GM23248 (cell line): ENCODE measurements around the gene MYO16. TPM values are rescaled to one million over a fixed set of nuclear protein-coding genes. Genes with fewer than 3 reads are reported as not detected.

Experiments used
- DNase-seq: peaks from one replicate; pipeline ENCODE4 v3.0.0-alpha.2; 2015
- H2AFZ ChIP-seq: fragments of 200-600 bp; sonication (generic); 2 replicates; pipeline ENCODE4 v1.6.1; 2016; ENCODE audit warnings: antibody characterized with exemption
- H3F3A ChIP-seq: fragments of 200-600 bp; sonication (generic); 2 replicates; pipeline ENCODE4 v1.6.1; 2016; ENCODE audit warnings: mild to moderate bottlenecking, antibody characterized with exemption, mixed run types; ENCODE audit not compliant: insufficient read depth
- H3K27ac ChIP-seq: fragments of 200-600 bp; sonication (generic); 2 replicates; pipeline ENCODE4 v1.5.1; 2016; ENCODE audit warnings: mild to moderate bottlenecking
- H3K27me3 ChIP-seq: fragments of 200-600 bp; sonication (generic); replicated peaks from 2 replicates; pipeline ENCODE4 v1.6.1; 2016; ENCODE audit warnings: mild to moderate bottlenecking; ENCODE audit not compliant: insufficient read depth
- H3K36me3 ChIP-seq: fragments of 200-600 bp; sonication (generic); 2 replicates; pipeline ENCODE4 v1.6.1; 2016; ENCODE audit warnings: low read depth, mild to moderate bottlenecking
- H3K4me1 ChIP-seq: fragments of 200-600 bp; sonication (generic); 2 replicates; pipeline ENCODE4 v1.6.1; 2016; ENCODE audit warnings: mild to moderate bottlenecking; ENCODE audit not compliant: insufficient read depth
- H3K4me2 ChIP-seq: fragments of 200-600 bp; sonication (generic); one replicate; pipeline ENCODE4 v1.6.1; 2016; ENCODE audit warnings: mild to moderate bottlenecking; ENCODE audit not compliant: unreplicated experiment
- H3K4me3 ChIP-seq: fragments of 200-600 bp; sonication (generic); 2 replicates; pipeline ENCODE4 v1.5.1; 2016; ENCODE audit warnings: mild to moderate bottlenecking
- H3K79me2 ChIP-seq: fragments of 200-600 bp; sonication (generic); 2 replicates; pipeline ENCODE4 v1.6.1; 2016; ENCODE audit warnings: mild to moderate bottlenecking; ENCODE audit not compliant: insufficient read depth
- H3K9ac ChIP-seq: fragments of 200-600 bp; sonication (generic); 2 replicates; pipeline ENCODE4 v1.6.1; 2016; ENCODE audit warnings: mild to moderate bottlenecking
- H3K9me2 ChIP-seq: fragments of 200-600 bp; sonication (generic); 2 replicates; pipeline ENCODE4 v1.6.1; 2016; ENCODE audit warnings: mixed run types, mild to moderate bottlenecking, moderate library complexity; ENCODE audit not compliant: insufficient read depth
- H3K9me3 ChIP-seq: fragments of 200-600 bp; sonication (generic); one replicate; pipeline ENCODE4 v1.6.1; 2017; ENCODE audit warnings: low read depth
- H4K20me1 ChIP-seq: fragments of 200-600 bp; sonication (generic); 2 replicates; pipeline ENCODE4 v1.6.0; 2016; ENCODE audit not compliant: insufficient read depth
- EZH2 ChIP-seq: fragments of 200-600 bp; sonication (generic); IDR thresholded peaks from 2 replicates; pipeline ENCODE4 v1.6.1; 2018; ENCODE audit warnings: antibody characterized with exemption, mild to moderate bottlenecking; ENCODE audit not compliant: insufficient read depth, poor library complexity, severe bottlenecking
- EZH2phosphoT487 ChIP-seq: fragments of 200-600 bp; sonication (generic); IDR thresholded peaks from 2 replicates; pipeline ENCODE4 v1.6.1; 2018; ENCODE audit warnings: antibody characterized with exemption, moderate library complexity, mild to moderate bottlenecking, low read depth; ENCODE audit not compliant: insufficient read depth
- WGBS, 2 experiments: methylation state at CpG; one replicate each; pipeline ENCODE4 v1.1.6; 2015 to 2017; ENCODE audit warnings: low lambda C conversion rate in 2 of 2, low coverage in 1 of 2; ENCODE audit errors: missing lambda C conversion rate in 2 of 2; 5-methylcytosine and 5-hydroxymethylcytosine counted together
- in situ Hi-C: fragments of 300-500 bp; cut with MboI; formaldehyde crosslinking; loops from 2 replicates; pipeline ENCODE4 v1.15.0; 2020
- polyA plus RNA-seq: library from polyadenylated mRNA; unstranded; fragments of >200 nt; fragmentation: Nextera tagmentation; extraction: Ambion mirVana; gene quantifications from 2 replicates; pipeline ENCODE4 v1.2.1, GENCODE V29; 2016
- total RNA-seq: library from RNA; depleted of rRNA; stranded (reverse); fragments of >200 nt; shearing (Covaris generic); gene quantifications from 2 replicates; pipeline ENCODE4 v1.2.3, GENCODE V29; 2014

The MYO16 gene
- total and polyA plus RNA-seq, 2 experiments from 2014 or later: not detected

DNA sequence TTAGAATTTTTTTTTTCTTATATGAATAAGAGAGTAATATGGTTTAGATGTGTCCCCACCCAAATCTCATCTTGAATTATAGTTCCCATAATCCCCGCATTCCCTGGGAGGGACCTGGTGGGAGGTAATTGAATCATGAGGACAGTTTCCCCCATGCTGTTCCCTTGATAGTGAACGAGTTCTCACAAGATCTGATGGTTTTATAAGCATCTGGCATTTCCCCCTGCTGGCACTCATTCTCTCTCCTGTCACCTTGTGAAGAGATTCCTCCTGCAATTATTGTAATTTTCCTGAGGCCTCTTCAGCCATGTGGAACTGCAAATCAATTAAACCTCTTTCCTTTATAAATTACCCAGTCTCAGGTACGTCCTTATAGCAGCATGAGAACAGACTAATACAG lies 205.7 kb downstream of the MYO16 start:
- H3K79me2 ChIP-seq: no peaks in the 10 kb centered on the region
- no peaks in the 10 kb centered on the region for H3F3A ChIP-seq
- DNase-seq: no peak
- no peaks in the 10 kb centered on the region for H3K27me3 ChIP-seq
- no peak overlapping the region for H3K4me2 ChIP-seq
- H2AFZ ChIP-seq: no peak overlapping the region
- no peaks in the 10 kb centered on the region for H3K9me2 ChIP-seq
- TF ChIP-seq EZH2 (no peak), EZH2phosphoT487 (no peak)
- H4K20me1 ChIP-seq: no peaks in the 10 kb centered on the region
- in situ Hi-C loops: no loop called here
- H3K9me3 ChIP-seq: no peaks in the 10 kb centered on the region
- no peak overlapping the region for H3K27ac ChIP-seq
- no peak overlapping the region for H3K4me3 ChIP-seq
- no peak overlapping the region for H3K9ac ChIP-seq
- 17 to 22% methylated on average over 3 of the region's 3 CpGs for WGBS, 2 experiments
- H3K36me3 ChIP-seq: no peaks in the 10 kb centered on the region
- no peaks in the 10 kb centered on the region for H3K4me1 ChIP-seq

DNA sequence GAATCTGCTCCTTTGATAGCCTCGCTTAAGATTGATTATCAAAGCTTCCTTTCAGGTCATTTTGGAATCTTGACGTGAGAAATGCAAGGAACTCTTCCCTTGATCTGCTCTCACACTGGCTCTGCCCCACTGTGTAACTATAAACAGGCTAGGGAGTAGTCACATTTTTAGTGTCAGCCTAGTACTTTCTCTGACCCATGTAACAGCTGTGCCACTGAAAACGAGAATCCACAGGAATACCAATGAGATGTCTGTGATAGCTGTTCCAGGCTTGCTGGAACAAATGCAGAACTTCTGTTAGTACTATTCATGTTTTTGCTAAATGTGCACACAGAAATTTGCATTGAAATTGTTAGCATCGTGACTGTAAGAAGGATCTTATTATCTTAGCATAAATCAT lies 221.3 kb downstream of the MYO16 start:
- Histone ChIP-seq H3K79me2 (no peaks in the 10 kb centered on the region), H3K27ac (no peak overlapping the region), H3F3A (no peaks in the 10 kb centered on the region), H4K20me1 (no peaks in the 10 kb centered on the region), H3K9me3 (no peaks in the 10 kb centered on the region), H3K27me3 (no peaks in the 10 kb centered on the region), H3K36me3 (no peaks in the 10 kb centered on the region), H3K4me1 (no peaks in the 10 kb centered on the region), H3K4me2 (no peak overlapping the region), H3K9ac (no peak overlapping the region), H3K9me2 (no peaks in the 10 kb centered on the region), H3K4me3 (no peak overlapping the region), H2AFZ (no peak overlapping the region)
- no peak for TF ChIP-seq EZH2phosphoT487
- no peak for TF ChIP-seq EZH2
- no peak for DNase-seq
- in situ Hi-C loops: no loop called here
- WGBS, 2 experiments: 2 to 3% methylated on average over 4 of the region's 4 CpGs

DNA sequence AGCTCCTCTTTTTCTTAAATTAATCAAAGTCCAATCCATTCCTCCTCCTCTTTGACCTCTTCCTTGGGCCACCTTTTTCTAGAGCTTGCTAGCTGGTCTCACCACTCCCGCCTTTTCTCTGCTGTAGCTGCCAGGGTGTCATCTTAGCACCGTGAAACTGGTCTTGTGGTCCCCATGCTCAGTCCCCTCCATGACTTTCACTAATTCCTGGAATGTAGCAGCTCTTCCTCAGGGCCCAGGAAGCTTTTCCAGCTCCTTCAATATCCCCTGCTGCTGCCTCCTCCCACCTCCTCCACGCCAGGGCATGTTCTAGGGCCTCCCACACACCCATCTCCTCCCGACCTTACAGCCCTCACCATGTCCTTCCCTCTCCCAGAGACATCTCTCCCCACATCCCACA lies 222.2 kb downstream of the MYO16 start:
- Histone ChIP-seq H3K79me2 (no peaks in the 10 kb centered on the region), H3K4me3 (no peak overlapping the region), H2AFZ (no peak overlapping the region), H3K4me2 (no peak overlapping the region), H3K27me3 (peaks cover 4% of the 10 kb centered on the region; the same call in 1 of the 2 replicates), H4K20me1 (no peaks in the 10 kb centered on the region), H3K9me3 (no peaks in the 10 kb centered on the region), H3K9ac (no peak overlapping the region), H3K4me1 (no peaks in the 10 kb centered on the region), H3F3A (no peaks in the 10 kb centered on the region), H3K27ac (no peak overlapping the region), H3K36me3 (no peaks in the 10 kb centered on the region), H3K9me2 (no peaks in the 10 kb centered on the region)
- in situ Hi-C loops: no loop called here
- 12 to 18% methylated on average over 4 of the region's 4 CpGs for WGBS, 2 experiments
- TF ChIP-seq EZH2phosphoT487 (no peak), EZH2 (no peak)
- DNase-seq: no peak

DNA sequence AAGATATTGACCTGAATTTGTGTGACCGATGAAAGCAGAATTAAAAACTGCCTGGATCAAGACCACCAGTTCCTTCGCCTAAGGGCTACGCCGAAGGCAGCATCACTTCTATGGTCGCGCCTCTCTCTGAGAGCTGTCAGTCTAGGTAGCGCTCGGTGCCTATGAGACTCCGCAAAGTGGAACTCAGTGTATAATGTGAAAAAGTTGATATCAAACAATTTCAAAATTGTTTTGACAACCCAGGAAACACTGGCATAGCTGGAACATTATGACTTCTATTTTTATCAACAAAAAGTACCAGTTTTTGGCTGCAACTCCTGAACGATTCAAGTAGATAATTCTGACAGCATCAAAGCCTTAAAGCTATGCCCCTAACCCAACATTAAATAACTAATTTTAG lies 223.6 kb downstream of the MYO16 start:
- no peaks in the 10 kb centered on the region for H3K4me1 ChIP-seq
- H3K4me2 ChIP-seq: no peak overlapping the region
- no peak overlapping the region for H3K4me3 ChIP-seq
- peaks cover 4% of the 10 kb centered on the region; the same call in 1 of the 2 replicates for H3K27me3 ChIP-seq
- 67 to 68% methylated on average over 10 of the region's 10 CpGs for WGBS, 2 experiments
- H3K9ac ChIP-seq: no peak overlapping the region
- H3K27ac ChIP-seq: no peak overlapping the region
- no peak for DNase-seq
- no peaks in the 10 kb centered on the region for H3F3A ChIP-seq
- H3K36me3 ChIP-seq: no peaks in the 10 kb centered on the region
- TF ChIP-seq EZH2phosphoT487: no peak
- H3K9me3 ChIP-seq: no peaks in the 10 kb centered on the region
- in situ Hi-C loops: no loop called here
- H4K20me1 ChIP-seq: no peaks in the 10 kb centered on the region
- H2AFZ ChIP-seq: no peak overlapping the region
- H3K79me2 ChIP-seq: no peaks in the 10 kb centered on the region
- H3K9me2 ChIP-seq: no peaks in the 10 kb centered on the region

DNA sequence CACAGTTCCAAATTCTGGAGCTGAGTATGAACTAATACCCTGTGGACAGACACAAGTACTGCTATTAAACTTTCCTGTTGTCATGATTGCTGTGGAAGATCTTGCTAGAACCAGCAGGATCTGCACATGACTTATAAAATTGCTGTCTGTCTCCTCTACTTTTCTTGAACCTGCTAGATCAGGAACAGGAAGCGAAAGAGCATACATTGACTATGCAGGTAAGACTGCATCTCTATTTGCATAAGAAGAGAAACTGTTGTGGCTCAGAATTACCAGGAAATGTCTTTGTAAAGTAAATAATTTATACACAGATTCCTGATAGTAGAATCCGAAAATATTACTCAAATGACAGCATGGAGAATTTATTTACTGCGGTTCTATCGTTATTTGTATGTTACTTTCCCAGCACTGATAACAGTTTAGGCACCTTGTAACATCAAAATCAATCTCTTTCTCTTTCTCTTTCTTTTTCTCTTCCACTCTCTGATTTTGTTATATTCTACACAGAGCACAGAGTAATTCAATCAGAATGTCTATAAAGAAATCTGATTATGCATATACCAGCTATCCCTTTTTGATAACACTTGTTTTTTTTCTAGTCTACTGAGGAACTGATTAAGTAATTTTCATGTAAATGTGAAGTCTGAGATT lies 226.5 kb downstream of the MYO16 start:
- Histone ChIP-seq H3K9ac (no peak overlapping the region), H3K79me2 (no peaks in the 10 kb centered on the region)
- in situ Hi-C loops: no loop called here

More for the DNA sequence above, 226.5 kb downstream of the MYO16 start:
- no peak overlapping the region for H2AFZ ChIP-seq
- H3K9me3 ChIP-seq: no peaks in the 10 kb centered on the region
- H4K20me1 ChIP-seq: no peaks in the 10 kb centered on the region
- WGBS, 2 experiments: 27 to 31% methylated on average over 4 of the region's 4 CpGs
- no peaks in the 10 kb centered on the region for H3K9me2 ChIP-seq
- no peak for TF ChIP-seq EZH2phosphoT487
- TF ChIP-seq EZH2: no peak
- H3K4me2 ChIP-seq: no peak overlapping the region
- no peak overlapping the region for H3K27ac ChIP-seq
- no peaks in the 10 kb centered on the region for H3K4me1 ChIP-seq
- DNase-seq: no peak
- H3F3A ChIP-seq: peaks cover 7% of the 10 kb centered on the region; the same call in 1 of the 2 replicates
- H3K36me3 ChIP-seq: no peaks in the 10 kb centered on the region
- peaks cover 4% of the 10 kb centered on the region; the same call in 1 of the 2 replicates for H3K27me3 ChIP-seq
- H3K4me3 ChIP-seq: no peak overlapping the region
